Neutrophil (primary cell): ENCODE data around the gene SEMA3A.
"Not testable (repeated sequence)": the region's sequence is repeated elsewhere in the genome, so short reads cannot be mapped to it uniquely, and the experiment has no call there.

Experiments used
- H3K27ac ChIP-seq: fragments of 200-600 bp; sonication (generic); 2 replicates; pipeline ENCODE4 v1.5.1; 2016; ENCODE audit warnings: mild to moderate bottlenecking, moderate library complexity
- H3K27me3 ChIP-seq: fragments of 200-600 bp; sonication (generic); 2 replicates; pipeline ENCODE4 v1.6.0; 2016; ENCODE audit warnings: mild to moderate bottlenecking
- H3K36me3 ChIP-seq: fragments of 200-600 bp; sonication (generic); 2 replicates; pipeline ENCODE4 v1.5.1; 2017
- H3K4me1 ChIP-seq, 2 experiments: fragments of 200-600 bp in 1 of 2; sonication (generic) in 1 of 2; 1 replicate in 1 of 2; 2 replicates in 1 of 2; pipeline versions ENCODE4 v1.5.1 to v1.6.1; 2013 to 2016; ENCODE audit warnings: low read depth in 1 of 2, low read length in 1 of 2, mild to moderate bottlenecking in 1 of 2, moderate library complexity in 1 of 2; ENCODE audit not compliant: control insufficient read depth in 1 of 2, insufficient read depth in 1 of 2
- H3K4me3 ChIP-seq, 2 experiments: fragments of 200-600 bp in 1 of 2; sonication (generic) in 1 of 2; 1 replicate in 1 of 2; 2 replicates in 1 of 2; pipeline ENCODE4 v1.5.1; 2013 to 2016; ENCODE audit warnings: low read depth in 1 of 2, low read length in 1 of 2, mild to moderate bottlenecking in 1 of 2, moderate library complexity in 1 of 2
- H3K9me3 ChIP-seq: fragments of 200-600 bp; sonication (generic); 2 replicates; pipeline ENCODE4 v1.5.1; 2016
- TF ChIP-seq, protein P1 (sequence below): fragments of 200-600 bp; sonication (generic); IDR thresholded peaks from 2 replicates; pipeline ENCODE4 v1.5.1; 2016; ENCODE audit warnings: antibody characterized with exemption

Gene SEMA3A

DNA sequence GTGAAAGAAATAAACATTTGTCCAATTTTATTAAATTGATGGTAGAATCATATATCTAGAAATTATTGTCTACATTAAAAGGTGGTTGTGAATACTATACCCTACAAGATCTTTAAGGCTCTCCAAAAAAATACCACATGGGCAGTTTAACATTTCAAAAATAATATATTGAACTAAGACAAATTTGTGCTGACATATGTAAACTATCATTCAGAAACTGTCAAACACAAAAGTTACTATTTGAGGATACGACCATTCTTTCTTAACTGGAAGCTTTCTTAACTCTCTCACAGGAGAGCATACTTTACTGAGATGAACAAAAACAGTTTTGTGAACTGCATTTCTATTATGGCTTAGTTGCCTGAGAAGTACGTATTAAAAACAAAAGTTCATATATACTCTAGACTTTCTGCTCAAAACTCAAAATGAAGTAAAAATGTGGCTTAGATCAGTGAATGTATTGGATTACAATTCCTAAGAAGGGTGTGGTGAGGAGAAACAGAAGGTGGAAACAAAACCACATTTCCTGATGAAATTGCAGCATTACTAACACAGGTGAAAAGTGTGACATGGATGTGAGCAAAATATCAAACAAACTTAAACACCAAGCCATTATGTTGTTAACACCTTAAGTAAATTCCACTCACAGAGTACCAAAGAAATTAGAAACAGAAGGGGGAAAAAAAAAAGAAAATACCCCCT, 138.5 kb downstream of the SEMA3A start:
- H3K27me3 ChIP-seq = no peaks in the 10 kb centered on the region
- no peaks in the 10 kb centered on the region for H3K4me1 ChIP-seq
- no peaks in the 10 kb centered on the region for H3K9me3 ChIP-seq
- H3K36me3 ChIP-seq = no peaks in the 10 kb centered on the region
- TF ChIP-seq, protein P1, sequence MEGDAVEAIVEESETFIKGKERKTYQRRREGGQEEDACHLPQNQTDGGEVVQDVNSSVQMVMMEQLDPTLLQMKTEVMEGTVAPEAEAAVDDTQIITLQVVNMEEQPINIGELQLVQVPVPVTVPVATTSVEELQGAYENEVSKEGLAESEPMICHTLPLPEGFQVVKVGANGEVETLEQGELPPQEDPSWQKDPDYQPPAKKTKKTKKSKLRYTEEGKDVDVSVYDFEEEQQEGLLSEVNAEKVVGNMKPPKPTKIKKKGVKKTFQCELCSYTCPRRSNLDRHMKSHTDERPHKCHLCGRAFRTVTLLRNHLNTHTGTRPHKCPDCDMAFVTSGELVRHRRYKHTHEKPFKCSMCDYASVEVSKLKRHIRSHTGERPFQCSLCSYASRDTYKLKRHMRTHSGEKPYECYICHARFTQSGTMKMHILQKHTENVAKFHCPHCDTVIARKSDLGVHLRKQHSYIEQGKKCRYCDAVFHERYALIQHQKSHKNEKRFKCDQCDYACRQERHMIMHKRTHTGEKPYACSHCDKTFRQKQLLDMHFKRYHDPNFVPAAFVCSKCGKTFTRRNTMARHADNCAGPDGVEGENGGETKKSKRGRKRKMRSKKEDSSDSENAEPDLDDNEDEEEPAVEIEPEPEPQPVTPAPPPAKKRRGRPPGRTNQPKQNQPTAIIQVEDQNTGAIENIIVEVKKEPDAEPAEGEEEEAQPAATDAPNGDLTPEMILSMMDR = no peak
- no peak overlapping the region for H3K4me3 ChIP-seq
- no peak overlapping the region for H3K27ac ChIP-seq

DNA sequence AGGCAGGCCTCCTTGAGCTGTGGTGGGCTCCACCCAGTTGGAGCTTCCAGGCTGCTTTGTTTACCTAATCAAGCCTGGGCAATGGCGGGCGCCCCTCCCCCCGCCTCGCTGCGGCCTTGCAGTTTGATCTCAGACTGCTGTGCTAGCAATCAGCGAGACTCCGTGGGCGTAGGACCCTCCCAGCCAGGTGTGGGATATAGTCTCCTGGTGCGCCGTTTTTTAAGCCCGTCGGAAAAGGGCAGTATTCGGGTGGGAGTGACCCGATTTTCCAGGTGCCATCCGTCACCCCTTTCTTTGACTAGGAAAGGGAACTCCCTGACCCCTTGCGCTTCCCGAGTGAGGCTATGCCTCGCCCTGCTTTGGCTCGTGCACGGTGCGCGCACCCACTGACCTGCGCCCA, 139.4 kb downstream of the SEMA3A start:
- not testable (repeated sequence) for H3K9me3 ChIP-seq, H3K4me1 ChIP-seq, H3K27me3 ChIP-seq, H3K36me3 ChIP-seq, H3K4me3 ChIP-seq, H3K27ac ChIP-seq

DNA sequence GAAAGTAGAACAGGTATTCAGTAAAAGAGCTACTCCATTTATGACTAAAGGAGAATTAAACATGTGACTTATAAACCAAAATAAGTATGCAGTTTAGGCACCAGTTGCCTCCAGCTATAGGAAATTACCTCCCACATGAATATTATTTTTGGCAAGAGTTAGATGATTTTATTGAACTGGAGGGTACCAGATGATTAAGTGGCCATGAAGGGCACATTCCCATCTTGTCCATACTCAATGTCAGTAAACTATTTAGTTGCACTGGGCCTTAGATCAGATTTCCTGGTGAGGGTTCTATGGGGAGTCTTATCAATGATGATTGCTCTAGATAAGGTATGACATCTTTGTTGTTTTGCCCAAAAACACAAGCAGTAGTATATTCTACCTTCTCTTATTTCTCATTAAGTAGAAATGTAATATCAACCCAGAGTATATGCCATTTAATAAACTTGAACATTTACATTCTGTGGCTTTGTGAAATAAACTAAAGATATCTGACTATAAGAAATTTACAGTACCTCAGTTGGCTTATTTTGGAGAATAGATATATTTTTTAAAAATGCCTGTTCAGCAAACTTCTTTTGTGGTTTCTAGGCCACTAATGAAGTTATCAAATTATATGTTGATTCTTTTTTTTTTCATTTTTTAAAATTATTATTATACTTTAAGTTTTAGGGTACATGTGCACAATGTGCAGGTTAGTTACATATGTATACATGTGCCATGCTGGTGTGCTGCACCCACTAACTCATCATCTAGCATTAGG, 145.3 kb downstream of the SEMA3A start:
- H3K27ac ChIP-seq = no peak overlapping the region
- TF ChIP-seq, protein P1 = no peak
- no peak overlapping the region for H3K4me3 ChIP-seq
- H3K27me3 ChIP-seq = no peaks in the 10 kb centered on the region
- H3K4me1 ChIP-seq = no peaks in the 10 kb centered on the region
- H3K9me3 ChIP-seq = no peaks in the 10 kb centered on the region
- H3K36me3 ChIP-seq = no peaks in the 10 kb centered on the region

DNA sequence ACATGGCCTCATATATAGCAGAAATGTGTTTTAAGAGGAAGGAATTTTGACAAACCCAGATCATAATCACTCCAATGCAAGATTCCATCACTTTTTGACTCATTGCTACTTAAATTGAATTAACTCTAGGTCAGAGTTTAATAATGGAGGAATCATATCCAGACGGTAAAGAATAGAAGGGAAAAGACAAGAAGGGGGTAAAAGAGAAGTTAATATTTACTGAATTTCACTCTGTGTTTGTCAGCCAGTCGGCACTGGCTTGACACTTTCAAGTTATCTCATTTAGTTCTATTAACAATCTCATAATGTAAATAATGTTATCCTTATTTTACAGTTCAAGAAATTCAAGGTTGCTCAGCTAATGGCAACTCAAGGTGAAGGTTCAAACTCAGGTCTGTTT, 147.5 kb downstream of the SEMA3A start:
- Histone ChIP-seq H3K36me3 (no peaks in the 10 kb centered on the region), H3K27ac (no peak overlapping the region), H3K4me3 (no peak overlapping the region), H3K27me3 (no peaks in the 10 kb centered on the region), H3K4me1 (no peaks in the 10 kb centered on the region), H3K9me3 (no peaks in the 10 kb centered on the region)
- TF ChIP-seq, protein P1 = no peak

DNA sequence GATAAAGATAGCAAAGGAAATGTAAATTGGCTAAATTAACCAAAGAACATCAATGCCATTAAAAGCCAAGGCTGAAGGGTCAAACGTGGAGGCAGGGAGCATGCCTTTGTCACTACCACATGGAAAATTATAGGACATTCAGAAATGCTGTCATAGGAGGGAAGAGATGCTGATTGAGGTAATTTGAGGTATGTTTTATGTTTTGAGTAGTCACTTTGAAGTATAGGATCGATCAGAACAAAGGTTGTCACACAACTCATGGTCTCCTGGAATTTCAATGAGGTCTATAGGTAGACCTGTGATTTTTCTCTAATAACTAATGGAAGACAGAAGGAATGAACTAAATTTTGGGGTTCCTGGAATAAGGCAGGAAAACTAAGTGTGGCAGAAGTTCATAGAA, 149.8 kb downstream of the SEMA3A start:
- TF ChIP-seq, protein P1 = no peak
- Histone ChIP-seq H3K4me1 (no peaks in the 10 kb centered on the region), H3K4me3 (no peak overlapping the region), H3K27ac (no peak overlapping the region), H3K9me3 (no peaks in the 10 kb centered on the region), H3K36me3 (no peaks in the 10 kb centered on the region), H3K27me3 (no peaks in the 10 kb centered on the region)

DNA sequence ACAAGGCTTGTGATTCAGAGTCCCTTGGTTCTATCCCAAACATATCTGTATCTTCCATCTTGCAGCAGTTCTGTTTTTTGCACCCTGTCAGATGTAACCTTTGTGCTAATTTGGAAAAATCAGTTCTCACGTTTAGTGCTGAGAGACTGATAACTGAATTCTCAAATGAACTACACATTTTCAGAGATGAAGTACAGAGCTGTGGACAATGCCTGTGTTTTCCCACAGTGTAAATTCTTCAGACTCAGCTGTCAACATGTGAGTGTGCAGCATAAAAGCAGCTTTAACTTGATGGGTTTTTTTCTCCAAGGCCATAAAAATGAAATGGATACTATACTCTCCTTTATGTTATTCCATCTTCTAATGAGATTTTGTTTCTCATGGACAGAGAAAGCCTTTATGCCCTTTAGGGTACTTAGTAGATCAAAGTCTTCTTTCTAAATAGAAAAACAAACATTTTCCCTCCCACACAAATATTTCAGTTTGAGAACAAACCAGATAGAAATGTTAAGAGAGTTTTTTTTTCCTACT, 150.9 kb downstream of the SEMA3A start:
- H3K4me3 ChIP-seq = no peak overlapping the region
- no peaks in the 10 kb centered on the region for H3K9me3 ChIP-seq
- H3K27ac ChIP-seq = no peak overlapping the region
- TF ChIP-seq, protein P1 = no peak
- no peaks in the 10 kb centered on the region for H3K36me3 ChIP-seq
- H3K4me1 ChIP-seq = no peaks in the 10 kb centered on the region
- no peaks in the 10 kb centered on the region for H3K27me3 ChIP-seq
